ENCODE results near the gene ICAM1. TPM values are rescaled to one million over a fixed set of nuclear protein-coding genes. Genes with fewer than 3 reads are reported as not detected.

ICAM1 gene
- total RNA-seq, 2 donors from 2014 or later: 41.4 to 160 TPM

- ATAC-seq (ENCODE audit: insufficient number of reproducible peaks, low FRiP score, low read depth): peak; percentile 96
These were observed 62.2 kb downstream of the ICAM1 start, which contains the start of gene RAVER1 for GRCh38 chr19:10332965-10333757. Gene RAVER1, minus strand, starts transcription at chr19:10333529. Its CDS starts 22 bp downstream, at chr19:10333507.

GRCh38 chr19:10333758-10334587 lies 63.1 kb downstream of the ICAM1 start:
- Histone ChIP-seq H3K9me3 (no peaks in the 10 kb centered on the region), H3K27ac (peak overlapping the region; percentile 83 to 96), H3K27me3 (replicated peaks; ENCODE audit: insufficient read depth) (no peaks in the 10 kb centered on the region), H3K36me3 (peaks cover 12% of the 10 kb centered on the region), H3K4me1 (ENCODE audit: control insufficient read depth in 1 of 2, low read depth in 2 of 2) (peaks cover 14 to 23% of the 10 kb centered on the region in 2 donors), H3K4me3 (peak overlapping the region; percentile 100)
- DNase-seq (ENCODE audit: low spot score) (no peak), ATAC-seq (ENCODE audit: insufficient number of reproducible peaks, low FRiP score, low read depth) (no peak)
- TF ChIP-seq CTCF (IDR thresholded peaks at IDR 0.05): no peak

More at GRCh38 chr19:10332965-10333757, 62.2 kb downstream of the ICAM1 start, which contains the start of gene RAVER1:
- Histone ChIP-seq H3K27ac (peak within 1 kb of the TSS; percentile 83 to 96), H3K9me3 (no peaks in the 10 kb centered on the region), H3K4me1 (ENCODE audit: control insufficient read depth in 1 of 2, low read depth in 2 of 2) (peaks cover 14 to 23% of the 10 kb centered on the region in 2 donors), H3K36me3 (peaks cover 20% of the 10 kb centered on the region), H3K27me3 (replicated peaks; ENCODE audit: insufficient read depth) (no peaks in the 10 kb centered on the region), H3K4me3 (peak within 1 kb of the TSS; percentile 100)
- DNase-seq (ENCODE audit: low spot score): peak; percentile 93
- TF ChIP-seq CTCF (IDR thresholded peaks at IDR 0.05): no peak

GRCh38 chr19:10334588-10335351 lies 63.9 kb downstream of the ICAM1 start:
- Histone ChIP-seq H3K36me3 (peaks cover 9% of the 10 kb centered on the region), H3K27ac (peak overlapping the region; percentile 83 to 96), H3K4me1 (ENCODE audit: control insufficient read depth in 1 of 2, low read depth in 2 of 2) (peaks cover 14 to 23% of the 10 kb centered on the region in 2 donors), H3K9me3 (no peaks in the 10 kb centered on the region), H3K27me3 (replicated peaks; ENCODE audit: insufficient read depth) (no peaks in the 10 kb centered on the region), H3K4me3 (peak overlapping the region; percentile 100)
- peak; percentile 20 for TF ChIP-seq CTCF (IDR thresholded peaks at IDR 0.05)
- DNase-seq (ENCODE audit: low spot score): peak; percentile 82
- peak; percentile 84 for ATAC-seq (ENCODE audit: insufficient number of reproducible peaks, low FRiP score, low read depth)

- ATAC-seq (ENCODE audit: insufficient number of reproducible peaks, low FRiP score, low read depth): no peak
- TF ChIP-seq CTCF (IDR thresholded peaks at IDR 0.05): no peak
- H3K27ac ChIP-seq: peak overlapping the region in 1 of 2 donors; percentile 96
- H3K27me3 ChIP-seq (replicated peaks; ENCODE audit: insufficient read depth): no peaks in the 10 kb centered on the region
- H3K4me1 ChIP-seq (ENCODE audit: control insufficient read depth in 1 of 2, low read depth in 2 of 2): peaks cover 14 to 23% of the 10 kb centered on the region in 2 donors
- no peak for DNase-seq (ENCODE audit: low spot score)
- peak overlapping the region; percentile 100 for H3K4me3 ChIP-seq
- no peaks in the 10 kb centered on the region for H3K9me3 ChIP-seq
- peaks cover 3% of the 10 kb centered on the region for H3K36me3 ChIP-seq
These were observed 64.5 kb downstream of the ICAM1 start for GRCh38 chr19:10335352-10335985.

Other genes with a start within 250 kb of the ICAM1 start
- gene SHFL, start 184.8 kb upstream of the ICAM1 start, total RNA-seq: 10 to 100 TPM; 42.5 to 56.5 TPM
- gene ANGPTL6, start 168.4 kb upstream of the ICAM1 start, total RNA-seq: not detected
- gene PPAN, start 164.8 kb upstream of the ICAM1 start, total RNA-seq: 10 to 100 TPM; 14.6 to 39.0 TPM
- 10 to 100 TPM in 1 of 2 donors, 1 to 10 TPM in 1; 4.5 to 11.6 TPM for gene P2RY11, start 159.4 kb upstream of the ICAM1 start, total RNA-seq
- gene EIF3G, start 151.2 kb upstream of the ICAM1 start, total RNA-seq: 100 to 1,000 TPM; 194 to 212 TPM
- gene DNMT1, start 76.2 kb upstream of the ICAM1 start, total RNA-seq: 10 to 100 TPM; 57.5 to 61.2 TPM
- gene S1PR2, start 39.8 kb upstream of the ICAM1 start, total RNA-seq: 10 to 100 TPM in 1 of 2 donors, 1 to 10 TPM in 1; 8.3 to 15.6 TPM
- 10 to 100 TPM; 28.4 to 29.9 TPM for gene MRPL4, start 18.9 kb upstream of the ICAM1 start, total RNA-seq
- 1 to 10 TPM in 1 of 2 donors, under 1 TPM in 1; 0.95 to 2.0 TPM for gene ICAM4, start 15.8 kb downstream of the ICAM1 start, total RNA-seq
- gene ICAM5, start 18.8 kb downstream of the ICAM1 start, total RNA-seq: under 1 TPM; 0.41 to 0.49 TPM
- 1 to 10 TPM in 1 of 2 donors, not detected in 1; 5.3 TPM for gene ZGLP1, start 38.7 kb downstream of the ICAM1 start, total RNA-seq
- 10 to 100 TPM; 13.4 to 35.8 TPM for gene FDX2, start 44.9 kb downstream of the ICAM1 start, total RNA-seq
- gene RAVER1, start 62.4 kb downstream of the ICAM1 start, total RNA-seq: 10 to 100 TPM; 31.8 to 33.4 TPM
- 1 to 10 TPM; 3.5 to 8.0 TPM for gene ICAM3, start 68.5 kb downstream of the ICAM1 start, total RNA-seq
- 10 to 100 TPM; 79.3 to 96.7 TPM for gene TYK2, start 109.5 kb downstream of the ICAM1 start, total RNA-seq
- gene CDC37, start 132.4 kb downstream of the ICAM1 start, total RNA-seq: 100 to 1,000 TPM; 133 to 166 TPM
- 10 to 100 TPM; 24.9 to 25.5 TPM for gene PDE4A, start 149.4 kb downstream of the ICAM1 start, total RNA-seq
- gene KEAP1, start 232.2 kb downstream of the ICAM1 start, total RNA-seq: 10 to 100 TPM; 42.0 to 57.3 TPM
- 1 to 10 TPM; 2.4 to 8.7 TPM for gene S1PR5, start 246.3 kb downstream of the ICAM1 start, total RNA-seq

Measured in thoracic aorta (tissue), 2 donors.